ENCODE measurements around the gene PLAAT1. TPM values are rescaled to one million over a fixed set of nuclear protein-coding genes. Genes with fewer than 3 reads are reported as not detected.

PLAAT1 gene
- total RNA-seq, 2 experiments from 2014 or later, result not detected

DNA sequence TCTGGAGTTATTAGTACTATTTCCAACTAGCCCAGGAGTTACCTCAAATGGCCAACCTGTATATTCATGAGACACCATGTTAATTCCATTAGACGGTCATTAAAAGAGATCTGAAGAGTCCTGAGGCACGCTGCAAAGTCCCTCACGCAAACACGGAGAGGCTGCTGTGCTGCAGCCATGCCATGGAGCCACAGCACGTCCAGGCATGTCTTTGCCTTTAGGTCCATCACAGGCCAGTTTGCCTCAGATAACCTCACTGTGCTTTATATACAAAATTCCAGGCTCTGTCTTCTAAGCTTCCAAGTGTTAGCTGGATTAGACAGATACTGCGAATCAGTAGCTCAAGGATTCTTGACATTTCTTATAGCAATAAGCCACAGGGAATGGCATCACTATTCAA lies 9.8 kb upstream of the PLAAT1 start:
- H3K4me1 Mint-ChIP-seq, result no peaks in the 10 kb centered on the region
- ChIA-PET POLR2A (no interaction called here), CTCF (no interaction called here)
- DNase-seq, result no peak
- H3K27me3 Mint-ChIP-seq, result no peaks in the 10 kb centered on the region
- H3K4me3 Mint-ChIP-seq, result no peak overlapping the region
- H3K36me3 Mint-ChIP-seq (ENCODE audit: low read depth), result no peaks in the 10 kb centered on the region
- H3K9me3 Mint-ChIP-seq, result no peaks in the 10 kb centered on the region
- no peak overlapping the region for H3K27ac Mint-ChIP-seq

- ChIA-PET POLR2A (no interaction called here), CTCF (no interaction called here)
- DNase-seq, result no peak
- Mint-ChIP-seq H3K36me3 (ENCODE audit: low read depth) (no peaks in the 10 kb centered on the region), H3K27ac (no peak overlapping the region), H3K4me1 (peaks cover 3% of the 10 kb centered on the region), H3K27me3 (peaks cover 21% of the 10 kb centered on the region), H3K4me3 (no peak overlapping the region), H3K9me3 (no peaks in the 10 kb centered on the region)
Observed at GRCh38 chr3:193236599-193236998, 4.4 kb upstream of the PLAAT1 start.

DNA sequence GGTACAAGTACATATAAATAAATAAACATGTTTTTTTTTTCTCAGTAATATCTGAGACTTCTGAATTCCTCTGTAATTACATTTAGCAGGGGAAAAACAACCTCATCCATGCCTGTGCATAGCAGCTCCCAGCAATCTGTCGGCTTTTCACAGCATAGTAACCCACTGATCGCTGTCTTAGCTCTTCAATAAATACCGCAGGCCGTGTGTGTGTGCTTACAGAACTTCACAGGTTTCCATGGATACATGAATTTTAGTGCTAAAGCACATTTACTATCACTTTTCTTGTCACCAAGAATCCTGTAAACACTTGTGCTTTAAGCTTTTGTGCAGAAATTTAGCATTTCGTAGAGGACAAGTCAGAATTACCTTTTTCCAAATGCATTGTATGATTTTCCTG lies 4.0 kb upstream of the PLAAT1 start:
- Mint-ChIP-seq H3K4me3 (no peak overlapping the region), H3K36me3 (ENCODE audit: low read depth) (no peaks in the 10 kb centered on the region), H3K9me3 (no peaks in the 10 kb centered on the region), H3K4me1 (peaks cover 3% of the 10 kb centered on the region), H3K27me3 (peaks cover 25% of the 10 kb centered on the region), H3K27ac (no peak overlapping the region)
- ChIA-PET POLR2A (no interaction called here), CTCF (no interaction called here)
- no peak for DNase-seq

- ChIA-PET POLR2A (no interaction called here), CTCF (no interaction called here)
- Mint-ChIP-seq H3K4me3 (no peak overlapping the region), H3K36me3 (ENCODE audit: low read depth) (no peaks in the 10 kb centered on the region), H3K4me1 (peaks cover 3% of the 10 kb centered on the region), H3K9me3 (no peaks in the 10 kb centered on the region), H3K27me3 (peaks cover 34% of the 10 kb centered on the region), H3K27ac (no peak overlapping the region)
- DNase-seq, result no peak
Observed at GRCh38 chr3:193240436-193240849, 579 bp upstream of the PLAAT1 start.

DNA sequence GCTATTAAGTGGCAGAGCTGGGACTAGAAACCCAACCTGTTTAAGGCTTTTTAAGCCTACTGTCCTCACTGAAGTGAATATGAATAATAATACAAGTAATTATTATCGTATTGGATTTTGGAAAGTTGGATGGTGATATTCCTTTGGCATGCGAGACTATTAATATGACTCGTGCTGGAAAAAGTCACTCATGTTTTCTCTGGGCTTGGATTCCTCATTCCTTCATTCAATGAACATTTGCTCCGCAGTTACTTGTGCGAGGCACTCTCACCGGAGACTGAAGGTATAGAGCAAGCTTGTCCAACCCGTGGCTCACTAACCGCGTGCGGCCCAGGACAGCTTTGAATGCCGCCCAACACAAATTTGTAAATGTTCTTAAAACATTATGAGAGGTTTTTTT lies 694 bp downstream of the PLAAT1 start:
- Mint-ChIP-seq H3K4me1 (peaks cover 3% of the 10 kb centered on the region), H3K27me3 (peaks cover 34% of the 10 kb centered on the region), H3K36me3 (ENCODE audit: low read depth) (no peaks in the 10 kb centered on the region), H3K27ac (no peak overlapping the region), H3K9me3 (no peaks in the 10 kb centered on the region), H3K4me3 (no peak overlapping the region)
- CTCF ChIA-PET, result no interaction called here
- POLR2A ChIA-PET, result no interaction called here
- no peak for DNase-seq

- Mint-ChIP-seq H3K4me3 (no peak overlapping the region), H3K36me3 (ENCODE audit: low read depth) (no peaks in the 10 kb centered on the region), H3K4me1 (peaks cover 3% of the 10 kb centered on the region), H3K9me3 (peaks cover 2% of the 10 kb centered on the region), H3K27me3 (peaks cover 31% of the 10 kb centered on the region), H3K27ac (no peak overlapping the region)
- ChIA-PET CTCF (no interaction called here), POLR2A (no interaction called here)
- DNase-seq, result no peak
Observed at GRCh38 chr3:193243571-193243970, 2.5 kb downstream of the PLAAT1 start.

- ChIA-PET CTCF (no interaction called here), POLR2A (no interaction called here)
- no peaks in the 10 kb centered on the region for H3K4me1 Mint-ChIP-seq
- no peak overlapping the region for H3K27ac Mint-ChIP-seq
- H3K9me3 Mint-ChIP-seq, result peaks cover 13% of the 10 kb centered on the region
- no peaks in the 10 kb centered on the region for H3K27me3 Mint-ChIP-seq
- no peaks in the 10 kb centered on the region for H3K36me3 Mint-ChIP-seq (ENCODE audit: low read depth)
- no peak for DNase-seq
- no peak overlapping the region for H3K4me3 Mint-ChIP-seq
Observed at GRCh38 chr3:193248848-193249468, 7.9 kb downstream of the PLAAT1 start.

DNA sequence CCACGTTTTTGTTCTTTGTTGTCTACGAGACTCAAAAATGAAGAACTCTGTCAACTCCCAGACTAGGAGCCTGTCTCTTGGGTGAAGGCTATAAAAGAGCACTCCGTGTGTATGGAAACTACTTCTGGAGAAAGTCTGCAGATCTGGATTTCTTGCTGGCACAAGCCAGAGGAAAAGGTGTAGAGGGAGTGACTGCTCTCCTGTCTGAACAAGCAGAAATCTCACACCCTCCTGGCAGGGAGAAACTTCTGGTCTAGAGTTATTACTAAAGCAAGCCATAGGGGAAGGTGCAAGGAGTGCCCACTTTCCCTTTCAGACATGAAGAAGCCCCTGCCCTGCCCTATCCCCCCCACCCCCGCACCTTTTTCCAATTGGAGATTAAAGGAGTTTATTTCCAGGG lies 9.5 kb downstream of the PLAAT1 start:
- Mint-ChIP-seq H3K4me3 (no peak overlapping the region), H3K36me3 (ENCODE audit: low read depth) (no peaks in the 10 kb centered on the region), H3K4me1 (no peaks in the 10 kb centered on the region), H3K27me3 (peaks cover under 1% of the 10 kb centered on the region), H3K9me3 (peaks cover 13% of the 10 kb centered on the region), H3K27ac (no peak overlapping the region)
- no peak for DNase-seq
- ChIA-PET POLR2A (no interaction called here), CTCF (no interaction called here)

- H3K4me3 Mint-ChIP-seq, result no peak overlapping the region
- H3K36me3 Mint-ChIP-seq (ENCODE audit: low read depth), result no peaks in the 10 kb centered on the region
- H3K27me3 Mint-ChIP-seq, result peaks cover 2% of the 10 kb centered on the region
- peaks cover 6% of the 10 kb centered on the region for H3K9me3 Mint-ChIP-seq
- H3K27ac Mint-ChIP-seq, result no peak overlapping the region
- CTCF ChIA-PET, result no interaction called here
- no peak for DNase-seq
- POLR2A ChIA-PET, result no interaction called here
- H3K4me1 Mint-ChIP-seq, result no peaks in the 10 kb centered on the region
Observed at GRCh38 chr3:193253986-193254660, 13.1 kb downstream of the PLAAT1 start.

- H3K36me3 Mint-ChIP-seq (ENCODE audit: low read depth), result no peaks in the 10 kb centered on the region
- H3K27ac Mint-ChIP-seq, result no peak overlapping the region
- no peak for DNase-seq
- CTCF ChIA-PET, result interaction anchor here (0.7 kb wide), 1 partner anchor 262 kb away, joined by 3 read pairs; no protein-coding TSS in a partner anchor
- no peaks in the 10 kb centered on the region for H3K9me3 Mint-ChIP-seq
- H3K4me1 Mint-ChIP-seq, result no peaks in the 10 kb centered on the region
- H3K27me3 Mint-ChIP-seq, result no peaks in the 10 kb centered on the region
- POLR2A ChIA-PET, result no interaction called here
- no peak overlapping the region for H3K4me3 Mint-ChIP-seq
Observed at GRCh38 chr3:193261970-193262369, 20.9 kb downstream of the PLAAT1 start.

DNA sequence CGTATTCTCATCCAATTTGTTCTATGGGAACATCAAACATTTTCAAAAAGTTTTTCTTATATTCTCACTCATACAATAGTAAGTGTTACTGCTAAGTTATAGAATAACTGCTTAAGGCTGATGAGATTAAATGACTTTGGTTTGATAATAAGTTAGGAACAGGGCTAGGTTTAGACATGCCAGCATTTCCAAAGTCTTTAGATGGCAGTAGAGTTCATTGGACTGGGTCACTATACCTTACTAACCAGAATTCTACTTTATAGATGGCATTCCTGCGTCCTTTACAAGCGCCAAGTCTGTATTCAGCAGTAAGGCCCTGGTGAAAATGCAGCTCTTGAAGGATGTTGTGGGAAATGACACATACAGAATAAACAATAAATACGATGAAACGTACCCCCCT lies 21.7 kb downstream of the PLAAT1 start:
- Mint-ChIP-seq H3K4me3 (no peak overlapping the region), H3K36me3 (ENCODE audit: low read depth) (no peaks in the 10 kb centered on the region), H3K9me3 (no peaks in the 10 kb centered on the region), H3K27ac (no peak overlapping the region), H3K4me1 (no peaks in the 10 kb centered on the region), H3K27me3 (no peaks in the 10 kb centered on the region)
- DNase-seq, result no peak
- POLR2A ChIA-PET, result no interaction called here
- CTCF ChIA-PET, result interaction anchor here (0.7 kb wide), 1 partner anchor 261 kb away, joined by 3 read pairs; no protein-coding TSS in a partner anchor

DNA sequence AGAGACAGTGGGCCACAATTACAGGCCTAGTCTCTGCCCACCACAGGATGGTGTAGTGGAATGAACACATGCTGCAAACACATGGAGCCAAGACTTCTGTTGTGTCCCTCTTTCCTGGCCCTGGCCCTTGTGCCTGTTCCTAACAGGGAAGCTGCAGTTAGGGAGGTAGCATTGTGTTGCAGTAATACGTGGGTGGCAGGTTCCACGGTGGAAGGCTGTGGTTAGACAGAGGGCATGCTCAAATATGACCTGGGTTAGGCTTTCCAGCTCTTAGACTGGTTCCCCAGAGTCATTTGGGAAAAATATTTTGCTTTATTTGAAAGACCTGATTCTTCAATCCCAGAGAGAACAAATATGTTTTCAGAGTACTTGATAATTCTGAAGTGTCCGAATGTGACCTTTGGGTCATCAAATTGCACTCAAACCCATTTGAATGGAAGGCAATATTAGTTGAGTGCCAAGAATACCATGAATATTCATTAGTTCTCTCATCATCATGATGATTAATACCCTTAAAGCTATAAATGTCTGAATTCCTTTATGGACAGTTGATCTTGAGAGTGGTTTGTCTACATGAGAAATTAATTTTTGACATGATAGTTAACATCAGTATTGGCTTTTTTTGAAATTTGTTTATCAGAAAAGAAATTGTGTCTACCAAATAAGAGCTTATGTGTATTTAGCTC lies 28.5 kb downstream of the PLAAT1 start:
- no peak for DNase-seq
- Mint-ChIP-seq H3K9me3 (no peaks in the 10 kb centered on the region), H3K27ac (no peak overlapping the region), H3K36me3 (ENCODE audit: low read depth) (no peaks in the 10 kb centered on the region), H3K4me3 (no peak overlapping the region), H3K4me1 (no peaks in the 10 kb centered on the region), H3K27me3 (no peaks in the 10 kb centered on the region)
- ChIA-PET CTCF (no interaction called here), POLR2A (no interaction called here)

DNA sequence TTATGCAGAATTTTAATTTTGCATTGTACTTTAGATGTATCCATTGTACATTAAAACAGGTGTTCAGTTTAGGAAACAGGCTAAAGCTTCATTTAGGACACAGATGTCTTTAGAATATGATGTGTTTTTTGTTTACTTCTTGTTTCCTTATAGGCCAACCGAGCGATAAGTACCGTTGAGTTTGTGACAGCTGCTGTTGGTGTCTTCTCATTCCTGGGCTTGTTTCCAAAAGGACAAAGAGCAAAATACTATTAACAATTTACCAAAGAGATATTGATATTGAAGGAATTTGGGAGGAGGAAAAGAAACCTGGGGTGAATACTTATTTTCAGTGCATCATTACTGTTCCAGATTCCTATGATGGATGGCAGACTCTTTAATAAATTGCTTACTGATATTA lies 29.4 kb downstream of the PLAAT1 start:
- Mint-ChIP-seq H3K4me1 (no peaks in the 10 kb centered on the region), H3K4me3 (no peak overlapping the region), H3K27me3 (no peaks in the 10 kb centered on the region), H3K27ac (no peak overlapping the region), H3K36me3 (ENCODE audit: low read depth) (no peaks in the 10 kb centered on the region), H3K9me3 (no peaks in the 10 kb centered on the region)
- ChIA-PET POLR2A (no interaction called here), CTCF (no interaction called here)
- no peak for DNase-seq
